GM12801 (cell line): Measurements from ENCODE around the gene MS4A12.

Experiments used
- CTCF ChIP-seq: IDR thresholded peaks from one replicate; pipeline ENCODE4 v1.5.1; 2011; ENCODE audit warnings: control low read depth; ENCODE audit not compliant: insufficient read length; ENCODE audit errors: extremely low read depth

Gene MS4A12

GRCh38 chr11:60500276-60500910 is 7.8 kb downstream of the MS4A12 start:
- no peak for TF ChIP-seq CTCF

- TF ChIP-seq CTCF, result no peak
Observed at GRCh38 chr11:60502221-60502775, 9.7 kb downstream of the MS4A12 start.

- TF ChIP-seq CTCF, result no peak
Observed at GRCh38 chr11:60504219-60504905, 11.8 kb downstream of the MS4A12 start.

- TF ChIP-seq CTCF, result no peak
Observed at GRCh38 chr11:60511393-60511792, 18.8 kb downstream of the MS4A12 start.

GRCh38 chr11:60512651-60513225 is 20.2 kb downstream of the MS4A12 start:
- TF ChIP-seq CTCF, result no peak

GRCh38 chr11:60513496-60514460 is 21.2 kb downstream of the MS4A12 start:
- no peak for TF ChIP-seq CTCF
